Endodermal cell (in vitro differentiated cells): ENCODE results near the gene KCTD8. TPM values are rescaled to one million over a fixed set of nuclear protein-coding genes. Genes with fewer than 3 reads are reported as not detected.

ENCODE experiments used
- DNase-seq: peaks from one replicate; pipeline ENCODE4 v3.0.0-alpha.2; 2017
- H3K27ac ChIP-seq: 2 replicates; pipeline ENCODE4 v1.5.1; 2013; ENCODE audit warnings: mild to moderate bottlenecking, low read depth, low read length, moderate library complexity
- H3K27me3 ChIP-seq: 2 replicates; pipeline ENCODE4 v1.6.1; 2013; ENCODE audit warnings: mild to moderate bottlenecking, low read length, moderate library complexity; ENCODE audit not compliant: insufficient read depth, control insufficient read depth, poor library complexity, severe bottlenecking
- H3K36me3 ChIP-seq: 2 replicates; pipeline ENCODE4 v1.7.0; 2013; ENCODE audit warnings: mild to moderate bottlenecking, low read length, moderate library complexity; ENCODE audit not compliant: control insufficient read depth, insufficient read depth
- H3K4me1 ChIP-seq: one replicate; pipeline ENCODE4 v1.7.0; 2013; ENCODE audit warnings: low read length; ENCODE audit not compliant: control insufficient read depth, insufficient read depth
- H3K4me3 ChIP-seq: 2 replicates; pipeline ENCODE4 v1.5.1; 2013; ENCODE audit warnings: mild to moderate bottlenecking, low read length, moderate library complexity
- H3K9ac ChIP-seq: 2 replicates; pipeline ENCODE4 v1.6.1; 2013; ENCODE audit warnings: mild to moderate bottlenecking, low read length, moderate library complexity; ENCODE audit not compliant: poor library complexity, severe bottlenecking; ENCODE audit errors: extremely low read depth
- H3K9me3 ChIP-seq: 2 replicates; pipeline ENCODE4 v1.6.1; 2013; ENCODE audit warnings: mild to moderate bottlenecking, low read length, moderate library complexity; ENCODE audit not compliant: control insufficient read depth
- H3K27ac Mint-ChIP-seq: 2 replicates; pipeline ENCODE4 v1.8.0; 2020; ENCODE audit warnings: mixed read lengths
- H3K27me3 Mint-ChIP-seq: 2 replicates; pipeline ENCODE4 v1.8.0; 2021; ENCODE audit warnings: mild to moderate bottlenecking, mixed read lengths; ENCODE audit not compliant: insufficient read depth
- H3K36me3 Mint-ChIP-seq: 2 replicates; pipeline ENCODE4 v1.8.0; 2020; ENCODE audit warnings: low read depth, mixed read lengths
- H3K4me1 Mint-ChIP-seq: 2 replicates; pipeline ENCODE4 v1.8.0; 2020; ENCODE audit warnings: mixed read lengths
- H3K4me3 Mint-ChIP-seq: 2 replicates; pipeline ENCODE4 v1.8.0; 2020; ENCODE audit warnings: mild to moderate bottlenecking, moderate library complexity, mixed read lengths
- H3K9me3 Mint-ChIP-seq: 2 replicates; pipeline ENCODE4 v1.8.0; 2020; ENCODE audit warnings: mild to moderate bottlenecking, mixed read lengths
- WGBS, 2 experiments: methylation state at CpG; one replicate each; pipeline versions ENCODE4 v1.1.5 to v1.1.7; 2013; ENCODE audit warnings: missing lambda C conversion rate in 2 of 2, mixed read lengths in 1 of 2; ENCODE audit not compliant: insufficient coverage in 1 of 2, insufficient read length in 1 of 2; 5-methylcytosine and 5-hydroxymethylcytosine counted together
- total RNA-seq, 2 donors: library from RNA; stranded (reverse); fragmentation: NEBNext Ultra II Directional in 1 of 2; extraction: Animal tissue kit (Norgen Biotek cat#: 25700) in 1 of 2; gene quantifications; 2 replicates in 1 of 2; 3 replicates in 1 of 2; pipeline ENCODE4 v1.2.1, GENCODE V29; 2021
- TF ChIP-seq, protein P1 (sequence below): fragments of 200-600 bp; sonication (generic); conservative IDR thresholded peaks from 2 replicates; pipeline ENCODE4 v1.5.0; 2021; ENCODE audit warnings: antibody characterized with exemption, mild to moderate bottlenecking

The KCTD8 gene
- total RNA-seq, 2 donors from 2014 or later, result 0.88 to 1.2 TPM

DNA sequence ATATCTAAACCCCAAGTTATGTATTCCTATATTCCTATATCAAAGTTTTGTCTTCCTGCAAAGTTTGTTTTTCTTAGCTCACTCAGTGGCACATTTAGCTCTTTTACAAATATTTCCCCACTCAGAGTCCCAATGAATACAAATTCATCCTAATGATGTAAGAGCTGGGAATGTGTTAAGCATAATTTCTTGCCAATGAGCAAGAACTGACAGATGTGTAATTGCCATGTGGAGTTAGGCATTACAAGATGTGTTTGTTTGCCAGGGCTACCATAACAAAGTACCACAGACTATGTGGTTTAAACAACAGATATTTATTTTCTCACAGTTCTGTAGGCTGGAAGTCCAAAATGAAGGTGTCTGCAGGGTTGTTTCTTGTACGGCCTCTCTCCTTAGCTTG lies 302.1 kb downstream of the KCTD8 start:
- H3K9me3 Mint-ChIP-seq, result peaks cover 7% of the 10 kb centered on the region
- Histone ChIP-seq H3K27me3 (no peaks in the 10 kb centered on the region), H3K27ac (no peak overlapping the region), H3K4me1 (no peaks in the 10 kb centered on the region), H3K9me3 (peaks cover 10% of the 10 kb centered on the region), H3K36me3 (no peaks in the 10 kb centered on the region), H3K4me3 (no peak overlapping the region), H3K9ac (no peak overlapping the region)
- H3K27me3 Mint-ChIP-seq, result no peaks in the 10 kb centered on the region
- H3K4me1 Mint-ChIP-seq, result peaks cover 20% of the 10 kb centered on the region
- H3K36me3 Mint-ChIP-seq, result no peaks in the 10 kb centered on the region
- TF ChIP-seq, protein P1, sequence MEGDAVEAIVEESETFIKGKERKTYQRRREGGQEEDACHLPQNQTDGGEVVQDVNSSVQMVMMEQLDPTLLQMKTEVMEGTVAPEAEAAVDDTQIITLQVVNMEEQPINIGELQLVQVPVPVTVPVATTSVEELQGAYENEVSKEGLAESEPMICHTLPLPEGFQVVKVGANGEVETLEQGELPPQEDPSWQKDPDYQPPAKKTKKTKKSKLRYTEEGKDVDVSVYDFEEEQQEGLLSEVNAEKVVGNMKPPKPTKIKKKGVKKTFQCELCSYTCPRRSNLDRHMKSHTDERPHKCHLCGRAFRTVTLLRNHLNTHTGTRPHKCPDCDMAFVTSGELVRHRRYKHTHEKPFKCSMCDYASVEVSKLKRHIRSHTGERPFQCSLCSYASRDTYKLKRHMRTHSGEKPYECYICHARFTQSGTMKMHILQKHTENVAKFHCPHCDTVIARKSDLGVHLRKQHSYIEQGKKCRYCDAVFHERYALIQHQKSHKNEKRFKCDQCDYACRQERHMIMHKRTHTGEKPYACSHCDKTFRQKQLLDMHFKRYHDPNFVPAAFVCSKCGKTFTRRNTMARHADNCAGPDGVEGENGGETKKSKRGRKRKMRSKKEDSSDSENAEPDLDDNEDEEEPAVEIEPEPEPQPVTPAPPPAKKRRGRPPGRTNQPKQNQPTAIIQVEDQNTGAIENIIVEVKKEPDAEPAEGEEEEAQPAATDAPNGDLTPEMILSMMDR, result no peak
- 100% methylated on average over 1 of the region's 1 CpG for whole genome bisulfite sequencing, 2 experiments
- no peak for DNase-seq
- no peak overlapping the region for H3K27ac Mint-ChIP-seq
- H3K4me3 Mint-ChIP-seq, result no peak overlapping the region

- Mint-ChIP-seq H3K9me3 (peaks cover 7% of the 10 kb centered on the region), H3K27me3 (no peaks in the 10 kb centered on the region), H3K27ac (no peak overlapping the region), H3K4me1 (peaks cover 20% of the 10 kb centered on the region), H3K36me3 (no peaks in the 10 kb centered on the region), H3K4me3 (no peak overlapping the region)
- TF ChIP-seq, protein P1, result no peak
- H3K9ac ChIP-seq, result no peak overlapping the region
- no peak overlapping the region for H3K27ac ChIP-seq
- H3K4me3 ChIP-seq, result no peak overlapping the region
- H3K9me3 ChIP-seq, result peaks cover 10% of the 10 kb centered on the region
- DNase-seq, result no peak
- H3K4me1 ChIP-seq, result no peaks in the 10 kb centered on the region
- no peaks in the 10 kb centered on the region for H3K27me3 ChIP-seq
- no peaks in the 10 kb centered on the region for H3K36me3 ChIP-seq
These were observed 302.7 kb downstream of the KCTD8 start for GRCh38 chr4:44145868-44146267.

DNA sequence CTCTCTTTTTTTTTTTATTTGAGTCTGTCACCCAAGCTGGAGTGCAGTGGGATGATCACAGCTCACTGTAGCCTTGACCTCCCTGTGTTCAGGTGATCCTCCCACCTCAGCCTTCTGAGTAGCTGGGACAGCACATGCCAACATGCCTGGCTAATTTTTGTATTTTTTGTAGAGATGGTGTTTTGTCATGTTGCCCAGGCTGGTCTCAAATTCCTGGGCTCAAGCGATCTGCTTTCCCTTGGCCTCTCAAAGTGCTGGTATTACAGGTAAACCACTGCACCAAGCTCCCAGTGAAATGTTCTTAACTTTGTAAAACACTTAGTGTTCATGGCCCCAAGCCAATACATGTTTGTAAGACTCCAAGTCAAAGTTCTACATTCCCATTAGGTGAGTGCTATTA lies 316.1 kb downstream of the KCTD8 start:
- H3K4me3 Mint-ChIP-seq, result no peak overlapping the region
- Histone ChIP-seq H3K4me1 (no peaks in the 10 kb centered on the region), H3K4me3 (no peak overlapping the region), H3K27me3 (no peaks in the 10 kb centered on the region), H3K27ac (no peak overlapping the region), H3K36me3 (no peaks in the 10 kb centered on the region), H3K9me3 (no peaks in the 10 kb centered on the region), H3K9ac (no peak overlapping the region)
- 88 to 89% methylated on average over 1 of the region's 1 CpG for WGBS, 2 experiments
- H3K27ac Mint-ChIP-seq, result no peak overlapping the region
- TF ChIP-seq, protein P1, result no peak
- H3K27me3 Mint-ChIP-seq, result no peaks in the 10 kb centered on the region
- no peaks in the 10 kb centered on the region for H3K4me1 Mint-ChIP-seq
- DNase-seq, result no peak
- no peaks in the 10 kb centered on the region for H3K36me3 Mint-ChIP-seq
- peaks cover 3% of the 10 kb centered on the region for H3K9me3 Mint-ChIP-seq

Other genes starting within 250 kb of the KCTD8 start
- not detected for gene YIPF7, start 202.8 kb upstream of the KCTD8 start, total RNA-seq
- gene GUF1, start 229.6 kb upstream of the KCTD8 start, total RNA-seq, result 10 to 100 TPM; 42.8 to 43.7 TPM